Measurements from ENCODE around the gene UCMA.

UCMA gene

GRCh38 chr10:13222151-13222550 is 12.0 kb downstream of the UCMA start:
- TF ChIP-seq ZNF274 (IDR thresholded peaks at IDR 0.05; ENCODE audit: low read depth, low read length) = no peak
- no peak overlapping the region for H3K4me3 ChIP-seq (ENCODE audit: low read length)

- TF ChIP-seq ZNF274 (IDR thresholded peaks at IDR 0.05; ENCODE audit: low read depth, low read length) = no peak
- no peak overlapping the region for H3K4me3 ChIP-seq (ENCODE audit: low read length)
Measured at GRCh38 chr10:13221572-13221971, 12.6 kb downstream of the UCMA start.

GRCh38 chr10:13219685-13220670 is 14.2 kb downstream of the UCMA start:
- H3K4me3 ChIP-seq (ENCODE audit: low read length) = no peak overlapping the region
- no peak for TF ChIP-seq ZNF274 (IDR thresholded peaks at IDR 0.05; ENCODE audit: low read depth, low read length)

- no peak for TF ChIP-seq ZNF274 (IDR thresholded peaks at IDR 0.05; ENCODE audit: low read depth, low read length)
- no peak overlapping the region for H3K4me3 ChIP-seq (ENCODE audit: low read length)
Measured at GRCh38 chr10:13218878-13219277, 15.3 kb downstream of the UCMA start.

- TF ChIP-seq ZNF274 (IDR thresholded peaks at IDR 0.05; ENCODE audit: low read depth, low read length) = no peak
- H3K4me3 ChIP-seq (ENCODE audit: low read length) = no peak overlapping the region
Measured at GRCh38 chr10:13213163-13213562, 21.0 kb downstream of the UCMA start.

GRCh38 chr10:13206546-13207443 is 27.4 kb downstream of the UCMA start:
- TF ChIP-seq ZNF274 (IDR thresholded peaks at IDR 0.05; ENCODE audit: low read depth, low read length) = no peak
- no peak overlapping the region for H3K4me3 ChIP-seq (ENCODE audit: low read length)

- no peak overlapping the region for H3K4me3 ChIP-seq (ENCODE audit: low read length)
Measured at GRCh38 chr10:13206091-13206490, 28.1 kb downstream of the UCMA start.

GRCh38 chr10:13201132-13201531 is 33.0 kb downstream of the UCMA start:
- TF ChIP-seq ZNF274 (IDR thresholded peaks at IDR 0.05; ENCODE audit: low read depth, low read length) = no peak
- no peak overlapping the region for H3K4me3 ChIP-seq (ENCODE audit: low read length)

More at GRCh38 chr10:13206091-13206490, 28.1 kb downstream of the UCMA start:
- no peak for TF ChIP-seq ZNF274 (IDR thresholded peaks at IDR 0.05; ENCODE audit: low read depth, low read length)

- TF ChIP-seq ZNF274 (IDR thresholded peaks at IDR 0.05; ENCODE audit: low read depth, low read length) = no peak
- H3K4me3 ChIP-seq (ENCODE audit: low read length) = no peak overlapping the region
Measured at GRCh38 chr10:13195016-13195415, 39.2 kb downstream of the UCMA start.

- no peak for TF ChIP-seq ZNF274 (IDR thresholded peaks at IDR 0.05; ENCODE audit: low read depth, low read length)
- H3K4me3 ChIP-seq (ENCODE audit: low read length) = no peak overlapping the region
Measured at GRCh38 chr10:13193637-13194036, 40.5 kb downstream of the UCMA start.

GRCh38 chr10:13191362-13191761 is 42.8 kb downstream of the UCMA start:
- no peak for TF ChIP-seq ZNF274 (IDR thresholded peaks at IDR 0.05; ENCODE audit: low read depth, low read length)
- H3K4me3 ChIP-seq (ENCODE audit: low read length) = no peak overlapping the region

GRCh38 chr10:13190816-13191215 is 43.4 kb downstream of the UCMA start:
- H3K4me3 ChIP-seq (ENCODE audit: low read length) = no peak overlapping the region
- no peak for TF ChIP-seq ZNF274 (IDR thresholded peaks at IDR 0.05; ENCODE audit: low read depth, low read length)

GRCh38 chr10:13189961-13190360 is 44.2 kb downstream of the UCMA start:
- no peak overlapping the region for H3K4me3 ChIP-seq (ENCODE audit: low read length)
- no peak for TF ChIP-seq ZNF274 (IDR thresholded peaks at IDR 0.05; ENCODE audit: low read depth, low read length)

- no peak for TF ChIP-seq ZNF274 (IDR thresholded peaks at IDR 0.05; ENCODE audit: low read depth, low read length)
- H3K4me3 ChIP-seq (ENCODE audit: low read length) = no peak overlapping the region
Measured at GRCh38 chr10:13188593-13188992, 45.6 kb downstream of the UCMA start.

Measured in GM08714 (cell line).